HepG2 (cell line): Measurements from ENCODE around the gene MYL12B. TPM values are rescaled to one million over a fixed set of nuclear protein-coding genes. Genes with fewer than 3 reads are reported as not detected.
A peak's percentile ranks its signal among the peaks of the same experiment; 100 is the strongest.

ENCODE experiments used
- ARNT2 ChIP-seq: sonication (generic); formaldehyde crosslinking; IDR thresholded peaks from 2 replicates; pipeline ENCODE4 v1.8.0; 2022; ENCODE audit warnings: mild to moderate bottlenecking, low read depth, missing genetic modification reagents, moderate library complexity
- FOXA1 ChIP-seq, 2 experiments: fragments of 450-650 bp in 1 of 2; sonication (generic) in 1 of 2; formaldehyde crosslinking in 1 of 2; IDR thresholded peaks; 2 replicates each; pipeline versions ENCODE4 v1.4.0 to v1.6.1; 2016 to 2020; ENCODE audit warnings: missing genetic modification reagents in 1 of 2
- KLF13 ChIP-seq: sonication (generic); formaldehyde crosslinking; IDR thresholded peaks from 2 replicates; pipeline ENCODE4 v1.4.0; 2020; ENCODE audit warnings: mild to moderate bottlenecking, missing genetic modification reagents
- KMT2A ChIP-seq: sonication (generic); formaldehyde crosslinking; IDR thresholded peaks from 2 replicates; pipeline ENCODE4 v1.4.0; 2020; ENCODE audit warnings: missing genetic modification reagents
- KMT2B ChIP-seq: IDR thresholded peaks from 2 replicates; pipeline ENCODE4 v1.6.1; 2016; ENCODE audit warnings: missing genetic modification reagents, missing compliant biosample characterization
- MZF1 ChIP-seq: sonication (generic); formaldehyde crosslinking; IDR thresholded peaks from 2 replicates; pipeline ENCODE4 v1.8.1; 2023; ENCODE audit warnings: mild to moderate bottlenecking, missing genetic modification reagents, borderline replicate concordance
- POLR2A ChIP-seq, 2 experiments: IDR thresholded peaks; 2 replicates each; pipeline ENCODE4 v1.6.1; 2011; ENCODE audit warnings: low read depth in 2 of 2, low read length in 2 of 2, mild to moderate bottlenecking in 1 of 2, moderate library complexity in 1 of 2; ENCODE audit not compliant: insufficient read depth in 1 of 2
- RORA ChIP-seq: sonication (generic); formaldehyde crosslinking; IDR thresholded peaks from 2 replicates; pipeline ENCODE4 v1.5.0; 2020; ENCODE audit warnings: mild to moderate bottlenecking, missing genetic modification reagents, moderate library complexity
- ZMYM2 ChIP-seq: sonication (generic); formaldehyde crosslinking; IDR thresholded peaks from 2 replicates; pipeline ENCODE4 v1.8.0; 2022; ENCODE audit warnings: mild to moderate bottlenecking, missing genetic modification reagents
- ZNF235 ChIP-seq: sonication (generic); formaldehyde crosslinking; IDR thresholded peaks from 2 replicates; pipeline ENCODE4 v1.8.1; 2023; ENCODE audit warnings: mild to moderate bottlenecking, missing genetic modification reagents, borderline replicate concordance
- ZNF552 ChIP-seq: sonication (generic); formaldehyde crosslinking; IDR thresholded peaks from 2 replicates; pipeline ENCODE4 v1.9.0; 2022; ENCODE audit warnings: missing genetic modification reagents, mild to moderate bottlenecking, borderline replicate concordance
- ZNF629 ChIP-seq: sonication (generic); formaldehyde crosslinking; conservative IDR thresholded peaks from 2 replicates; pipeline ENCODE4 v1.5.0; 2020; ENCODE audit warnings: missing genetic modification reagents
- ZNF720 ChIP-seq: sonication (generic); formaldehyde crosslinking; IDR thresholded peaks from 2 replicates; pipeline ENCODE4 v1.4.0; 2020; ENCODE audit warnings: missing genetic modification reagents
- polyA plus RNA-seq, 8 experiments: library from polyadenylated mRNA; depleted of rRNA in 3 of 8; stranded (reverse) in 7 of 8; unstranded in 1 of 8; fragments of >200 nt; fragmentation: Illumina TruSeq in 4 of 8; extraction: Trizol in 4 of 8; gene quantifications; 2 replicates each; pipeline versions ENCODE4 v1.2.1 to v1.2.3, GENCODE V29; 2011 to 2016; ENCODE audit warnings: low read depth in 4 of 8, missing spikeins in 1 of 8, mixed read lengths in 1 of 8; ENCODE audit not compliant: insufficient read depth in 1 of 8
- total RNA-seq, 5 experiments: library from RNA; depleted of rRNA; stranded (reverse); fragments of >200 nt; fragmentation: Illumina TruSeq; extraction: Trizol; gene quantifications; 2 replicates each; pipeline ENCODE4 v1.2.3, GENCODE V29; 2016; ENCODE audit warnings: low read depth in 1 of 5
- TF ChIP-seq, protein P1 (sequence below): IDR thresholded peaks from 2 replicates; pipeline ENCODE4 v1.6.1; 2012; ENCODE audit warnings: low read length, improper control_type of control experiment
- TF ChIP-seq, protein P2 (sequence below): sonication (generic); formaldehyde crosslinking; IDR thresholded peaks from 2 replicates; pipeline ENCODE4 v1.4.0; 2020; ENCODE audit warnings: missing genetic modification reagents
- TF ChIP-seq, protein P3 (sequence below): sonication (generic); formaldehyde crosslinking; IDR thresholded peaks from 2 replicates; pipeline ENCODE4 v1.5.1; 2020; ENCODE audit warnings: mild to moderate bottlenecking, missing genetic modification reagents
- TF ChIP-seq, protein P4 (sequence below): sonication (generic); formaldehyde crosslinking; IDR thresholded peaks from 2 replicates; pipeline ENCODE4 v1.5.1; 2020; ENCODE audit warnings: mild to moderate bottlenecking, missing genetic modification reagents, borderline replicate concordance

MYL12B gene
- total and polyA plus RNA-seq, 2 of the 13 experiments (the other 11 are each of a cell fraction or from before 2014, with no cell fraction given) = 265 to 340 TPM

DNA sequence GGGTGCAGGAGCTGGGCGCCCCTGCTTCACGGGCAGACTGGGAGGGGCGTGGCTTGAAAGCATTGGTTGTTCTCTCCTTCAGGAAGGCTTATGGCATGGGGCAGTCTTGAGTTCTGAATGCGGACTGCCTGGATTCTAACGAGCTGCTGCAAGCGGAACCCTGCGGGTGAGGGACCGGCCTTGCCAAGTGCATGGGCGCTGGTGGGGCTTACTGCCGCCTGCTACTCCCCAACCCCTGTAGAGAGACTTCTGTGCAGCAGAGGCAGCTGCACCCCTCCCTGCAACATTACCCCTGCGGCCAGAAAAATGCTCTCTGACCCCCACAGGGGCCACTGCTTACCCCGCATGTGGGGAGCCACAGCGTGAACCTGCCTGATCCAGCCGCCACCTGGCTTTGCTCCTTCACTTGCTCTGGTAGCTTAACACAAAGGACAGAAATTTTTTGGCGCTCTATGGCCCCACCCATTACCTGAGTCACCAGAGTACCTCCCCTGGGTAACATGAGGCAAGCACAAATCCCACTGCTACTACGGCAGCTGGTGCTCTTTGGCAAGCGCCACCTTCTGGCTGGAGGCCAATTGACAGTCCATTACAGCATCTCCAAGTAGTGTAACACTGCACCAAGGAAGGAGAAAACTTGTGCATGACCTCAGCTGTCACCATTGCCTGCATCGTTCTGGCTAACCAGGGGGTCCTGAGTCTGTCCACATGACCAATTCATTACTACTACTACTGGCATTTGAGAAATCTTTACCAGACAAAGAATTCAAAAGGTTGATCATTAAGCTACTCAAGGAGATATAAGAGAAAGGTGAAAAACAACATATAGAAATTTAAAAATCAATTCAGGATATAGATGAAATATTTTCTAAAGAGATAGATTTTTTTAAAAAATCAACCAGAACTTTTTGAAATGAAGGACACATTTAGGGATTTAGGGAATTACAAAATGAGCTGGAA, 35.4 kb downstream of the MYL12B start (continued):
- TF ChIP-seq, protein P1, sequence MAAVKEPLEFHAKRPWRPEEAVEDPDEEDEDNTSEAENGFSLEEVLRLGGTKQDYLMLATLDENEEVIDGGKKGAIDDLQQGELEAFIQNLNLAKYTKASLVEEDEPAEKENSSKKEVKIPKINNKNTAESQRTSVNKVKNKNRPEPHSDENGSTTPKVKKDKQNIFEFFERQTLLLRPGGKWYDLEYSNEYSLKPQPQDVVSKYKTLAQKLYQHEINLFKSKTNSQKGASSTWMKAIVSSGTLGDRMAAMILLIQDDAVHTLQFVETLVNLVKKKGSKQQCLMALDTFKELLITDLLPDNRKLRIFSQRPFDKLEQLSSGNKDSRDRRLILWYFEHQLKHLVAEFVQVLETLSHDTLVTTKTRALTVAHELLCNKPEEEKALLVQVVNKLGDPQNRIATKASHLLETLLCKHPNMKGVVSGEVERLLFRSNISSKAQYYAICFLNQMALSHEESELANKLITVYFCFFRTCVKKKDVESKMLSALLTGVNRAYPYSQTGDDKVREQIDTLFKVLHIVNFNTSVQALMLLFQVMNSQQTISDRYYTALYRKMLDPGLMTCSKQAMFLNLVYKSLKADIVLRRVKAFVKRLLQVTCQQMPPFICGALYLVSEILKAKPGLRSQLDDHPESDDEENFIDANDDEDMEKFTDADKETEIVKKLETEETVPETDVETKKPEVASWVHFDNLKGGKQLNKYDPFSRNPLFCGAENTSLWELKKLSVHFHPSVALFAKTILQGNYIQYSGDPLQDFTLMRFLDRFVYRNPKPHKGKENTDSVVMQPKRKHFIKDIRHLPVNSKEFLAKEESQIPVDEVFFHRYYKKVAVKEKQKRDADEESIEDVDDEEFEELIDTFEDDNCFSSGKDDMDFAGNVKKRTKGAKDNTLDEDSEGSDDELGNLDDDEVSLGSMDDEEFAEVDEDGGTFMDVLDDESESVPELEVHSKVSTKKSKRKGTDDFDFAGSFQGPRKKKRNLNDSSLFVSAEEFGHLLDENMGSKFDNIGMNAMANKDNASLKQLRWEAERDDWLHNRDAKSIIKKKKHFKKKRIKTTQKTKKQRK = no peak
- TF ChIP-seq KMT2A (0 out of 2 replicates have a peak, but pooled peaks have one; percentile 54), KLF13 (CRISPR knock-in tag) (no peak), MZF1 (CRISPR knock-in tag) (no peak), ARNT2 (peak; percentile 6; the same call in 1 of the 2 replicates), FOXA1 (IDR thresholded peaks at IDR 0.05) (no peak), FOXA1 (CRISPR knock-in tag; IDR thresholded peaks at IDR 0.05) (peak; percentile 59), KMT2B (CRISPR knock-in tag) (peak; percentile 76), ZMYM2 (CRISPR knock-in tag) (no peak), ZNF235 (CRISPR knock-in tag) (no peak), ZNF552 (CRISPR knock-in tag) (no peak), ZNF720 (CRISPR knock-in tag) (no peak), POLR2A (IDR thresholded peaks at IDR 0.05; ENCODE audit: insufficient read depth in 1 of 2, low read depth in 2 of 2, low read length in 2 of 2) (peak; percentile 76 to 89), ZNF629 (CRISPR knock-in tag) (0 out of 2 replicates have a peak, but pooled peaks have one; percentile 36), RORA (CRISPR knock-in tag) (no peak)
- TF ChIP-seq, protein P2, sequence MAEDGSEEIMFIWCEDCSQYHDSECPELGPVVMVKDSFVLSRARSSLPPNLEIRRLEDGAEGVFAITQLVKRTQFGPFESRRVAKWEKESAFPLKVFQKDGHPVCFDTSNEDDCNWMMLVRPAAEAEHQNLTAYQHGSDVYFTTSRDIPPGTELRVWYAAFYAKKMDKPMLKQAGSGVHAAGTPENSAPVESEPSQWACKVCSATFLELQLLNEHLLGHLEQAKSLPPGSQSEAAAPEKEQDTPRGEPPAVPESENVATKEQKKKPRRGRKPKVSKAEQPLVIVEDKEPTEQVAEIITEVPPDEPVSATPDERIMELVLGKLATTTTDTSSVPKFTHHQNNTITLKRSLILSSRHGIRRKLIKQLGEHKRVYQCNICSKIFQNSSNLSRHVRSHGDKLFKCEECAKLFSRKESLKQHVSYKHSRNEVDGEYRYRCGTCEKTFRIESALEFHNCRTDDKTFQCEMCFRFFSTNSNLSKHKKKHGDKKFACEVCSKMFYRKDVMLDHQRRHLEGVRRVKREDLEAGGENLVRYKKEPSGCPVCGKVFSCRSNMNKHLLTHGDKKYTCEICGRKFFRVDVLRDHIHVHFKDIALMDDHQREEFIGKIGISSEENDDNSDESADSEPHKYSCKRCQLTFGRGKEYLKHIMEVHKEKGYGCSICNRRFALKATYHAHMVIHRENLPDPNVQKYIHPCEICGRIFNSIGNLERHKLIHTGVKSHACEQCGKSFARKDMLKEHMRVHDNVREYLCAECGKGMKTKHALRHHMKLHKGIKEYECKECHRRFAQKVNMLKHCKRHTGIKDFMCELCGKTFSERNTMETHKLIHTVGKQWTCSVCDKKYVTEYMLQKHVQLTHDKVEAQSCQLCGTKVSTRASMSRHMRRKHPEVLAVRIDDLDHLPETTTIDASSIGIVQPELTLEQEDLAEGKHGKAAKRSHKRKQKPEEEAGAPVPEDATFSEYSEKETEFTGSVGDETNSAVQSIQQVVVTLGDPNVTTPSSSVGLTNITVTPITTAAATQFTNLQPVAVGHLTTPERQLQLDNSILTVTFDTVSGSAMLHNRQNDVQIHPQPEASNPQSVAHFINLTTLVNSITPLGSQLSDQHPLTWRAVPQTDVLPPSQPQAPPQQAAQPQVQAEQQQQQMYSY (CRISPR knock-in tag) = no peak
- TF ChIP-seq, protein P3, sequence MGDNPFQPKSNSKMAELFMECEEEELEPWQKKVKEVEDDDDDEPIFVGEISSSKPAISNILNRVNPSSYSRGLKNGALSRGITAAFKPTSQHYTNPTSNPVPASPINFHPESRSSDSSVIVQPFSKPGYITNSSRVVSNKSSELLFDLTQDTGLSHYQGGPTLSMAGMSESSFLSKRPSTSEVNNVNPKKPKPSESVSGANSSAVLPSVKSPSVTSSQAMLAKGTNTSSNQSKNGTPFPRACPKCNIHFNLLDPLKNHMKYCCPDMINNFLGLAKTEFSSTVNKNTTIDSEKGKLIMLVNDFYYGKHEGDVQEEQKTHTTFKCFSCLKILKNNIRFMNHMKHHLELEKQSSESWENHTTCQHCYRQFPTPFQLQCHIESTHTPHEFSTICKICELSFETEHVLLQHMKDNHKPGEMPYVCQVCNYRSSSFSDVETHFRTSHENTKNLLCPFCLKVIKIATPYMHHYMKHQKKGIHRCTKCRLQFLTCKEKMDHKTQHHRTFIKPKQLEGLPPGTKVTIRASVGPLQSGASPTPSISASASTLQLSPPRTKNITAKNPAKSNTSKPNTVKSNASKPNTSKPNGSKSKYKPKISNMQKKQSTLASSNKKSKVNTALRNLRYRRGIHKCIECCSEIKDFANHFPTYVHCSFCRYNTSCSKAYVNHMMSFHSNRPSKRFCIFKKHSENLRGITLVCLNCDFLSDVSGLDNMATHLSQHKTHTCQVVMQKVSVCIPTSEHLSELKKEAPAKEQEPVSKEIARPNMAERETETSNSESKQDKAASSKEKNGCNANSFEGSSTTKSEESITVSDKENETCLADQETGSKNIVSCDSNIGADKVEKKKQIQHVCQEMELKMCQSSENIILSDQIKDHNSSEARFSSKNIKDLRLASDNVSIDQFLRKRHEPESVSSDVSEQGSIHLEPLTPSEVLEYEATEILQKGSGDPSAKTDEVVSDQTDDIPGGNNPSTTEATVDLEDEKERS (CRISPR knock-in tag) = no peak
- TF ChIP-seq, protein P4, sequence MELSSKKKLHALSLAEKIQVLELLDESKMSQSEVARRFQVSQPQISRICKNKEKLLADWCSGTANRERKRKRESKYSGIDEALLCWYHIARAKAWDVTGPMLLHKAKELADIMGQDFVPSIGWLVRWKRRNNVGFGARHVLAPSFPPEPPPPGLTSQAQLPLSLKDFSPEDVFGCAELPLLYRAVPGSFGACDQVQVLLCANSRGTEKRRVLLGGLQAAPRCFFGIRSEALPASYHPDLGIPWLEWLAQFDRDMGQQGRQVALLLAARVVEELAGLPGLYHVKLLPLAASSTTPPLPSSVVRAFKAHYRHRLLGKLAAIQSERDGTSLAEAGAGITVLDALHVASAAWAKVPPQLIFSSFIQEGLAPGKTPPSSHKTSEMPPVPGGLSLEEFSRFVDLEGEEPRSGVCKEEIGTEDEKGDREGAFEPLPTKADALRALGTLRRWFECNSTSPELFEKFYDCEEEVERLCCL (CRISPR knock-in tag) = no peak
